Mucosa of descending colon (tissue), 3 donors: ENCODE results near the gene IQCE. TPM values are rescaled to one million over a fixed set of nuclear protein-coding genes. Genes with fewer than 3 reads are reported as not detected.

ENCODE experiments used
- ATAC-seq: fragments of 200-7000 bp; cut with Tn5 transposase; one replicate; pipeline ENCODE4 v1.9.1; 2020; ENCODE audit warnings: mild to moderate bottlenecking, moderate library complexity
- DNase-seq, 3 donors: peaks; one replicate each; pipeline ENCODE4 v3.0.0-alpha.2; 2020
- H3K36me3 ChIP-seq: fragments of 200-600 bp; one replicate; pipeline ENCODE4 v1.8.0; 2021; ENCODE audit warnings: low read depth, mild to moderate bottlenecking
- H3K4me1 ChIP-seq: fragments of 200-600 bp; one replicate; pipeline ENCODE4 v1.8.0; 2021; ENCODE audit warnings: low read depth, mild to moderate bottlenecking
- H3K4me3 ChIP-seq: fragments of 200-600 bp; one replicate; pipeline ENCODE4 v1.8.0; 2021; ENCODE audit warnings: mild to moderate bottlenecking
- H3K9me3 ChIP-seq: fragments of 200-600 bp; one replicate; pipeline ENCODE4 v1.8.0; 2021; ENCODE audit warnings: mild to moderate bottlenecking
- CTCF ChIP-seq: fragments of 200-600 bp; IDR thresholded peaks from one replicate; pipeline ENCODE4 v1.8.0; 2022; ENCODE audit warnings: antibody characterized with exemption, mild to moderate bottlenecking
- intact Hi-C, 2 donors: fragments of 100-400 bp; cut with DNase I in 1 of 2; cut with micrococcal nuclease in 1 of 2; formaldehyde crosslinking; loops; one replicate each; pipeline versions ENCODE4 v1.11.0 to v1.11.1; 2022; cut with DNase I, micrococcal nuclease
- total RNA-seq, 3 donors: library from RNA; stranded (reverse); fragmentation: NEBNext Ultra II Directional in 2 of 3; extraction: Animal tissue kit (Norgen Biotek cat#: 25700) in 2 of 3; gene quantifications; one replicate each; pipeline versions ENCODE4 v1.2.1 to v1.2.4, GENCODE V29; 2021 to 2023
- donor health status: DM: no; HTN: no; CAD: no; lungs with moderate emphysema.
- donor health status: DM: no; HTN: no; CAD: no.
- donor health status: DM: no; HTN: yes; CAD: no.

Gene IQCE
- total RNA-seq, 3 donors from 2014 or later: 27.9 to 41.2 (median 35.9) TPM

GRCh38 chr7:2597273-2597640 lies 38.5 kb downstream of the IQCE start:
- H3K4me3 ChIP-seq: no peak overlapping the region
- no peaks in the 10 kb centered on the region for H3K9me3 ChIP-seq
- intact Hi-C loops: no loop called here
- H3K4me1 ChIP-seq: no peaks in the 10 kb centered on the region
- no peak for TF ChIP-seq CTCF
- H3K36me3 ChIP-seq: peaks cover 5% of the 10 kb centered on the region
- DNase-seq: no peak
- ATAC-seq: no peak

- no peaks in the 10 kb centered on the region for H3K4me1 ChIP-seq
- intact Hi-C loops: no loop called here
- no peaks in the 10 kb centered on the region for H3K9me3 ChIP-seq
- TF ChIP-seq CTCF: no peak
- peaks cover 5% of the 10 kb centered on the region for H3K36me3 ChIP-seq
- H3K4me3 ChIP-seq: no peak overlapping the region
- ATAC-seq (no peak), DNase-seq (no peak)
These were observed 39.5 kb downstream of the IQCE start for GRCh38 chr7:2598154-2598823.

GRCh38 chr7:2601065-2601464 lies 42.3 kb downstream of the IQCE start:
- intact Hi-C loops: no loop called here
- DNase-seq (peak in 1 of 3 donors; percentile 24), ATAC-seq (no peak)

GRCh38 chr7:2601907-2602306 lies 43.1 kb downstream of the IQCE start:
- no peak for ATAC-seq
- TF ChIP-seq CTCF: no peak
- intact Hi-C loops: no loop called here
- Histone ChIP-seq H3K9me3 (no peaks in the 10 kb centered on the region), H3K4me1 (no peaks in the 10 kb centered on the region), H3K36me3 (peaks cover 5% of the 10 kb centered on the region), H3K4me3 (no peak overlapping the region)
- no peak for DNase-seq

More at GRCh38 chr7:2601065-2601464, 42.3 kb downstream of the IQCE start:
- Histone ChIP-seq H3K4me1 (no peaks in the 10 kb centered on the region), H3K4me3 (no peak overlapping the region), H3K36me3 (peaks cover 5% of the 10 kb centered on the region), H3K9me3 (no peaks in the 10 kb centered on the region)
- no peak for TF ChIP-seq CTCF

- no peak for TF ChIP-seq CTCF
- peaks cover 5% of the 10 kb centered on the region for H3K36me3 ChIP-seq
- intact Hi-C loops: no loop called here
- H3K9me3 ChIP-seq: no peaks in the 10 kb centered on the region
- H3K4me3 ChIP-seq: no peak overlapping the region
- ATAC-seq (no peak), DNase-seq (no peak)
- H3K4me1 ChIP-seq: no peaks in the 10 kb centered on the region
These were observed 43.7 kb downstream of the IQCE start for GRCh38 chr7:2602406-2603043.
